Pancreas (tissue), 10 donors: ENCODE measurements around the gene PCGF3. TPM values are rescaled to one million over a fixed set of nuclear protein-coding genes. Genes with fewer than 3 reads are reported as not detected.

Experiments used
- ATAC-seq, 4 donors: fragments of 200-7000 bp; cut with Tn5 transposase; one replicate each; pipeline versions ENCODE4 v1.8.0 to v1.9.1; 2020; ENCODE audit warnings: mild to moderate bottlenecking in 4 of 4, moderate library complexity in 4 of 4
- DNase-seq, 6 donors: peaks; one replicate each; pipeline ENCODE4 v3.0.0-alpha.2; 2020
- FAIRE-seq: peaks from 2 replicates; lab custom pipeline; 2012; peaks lifted over from hg19 to GRCh38; lab: Jason Lieb, UNC
- H3K27ac ChIP-seq, 4 donors: fragments of 200-600 bp; sonication (generic); 1 replicate in 3 of 4; 2 replicates in 1 of 4; pipeline versions ENCODE4 v1.5.0 to v1.8.0; 2020
- H3K27me3 ChIP-seq, 4 donors: fragments of 200-600 bp; one replicate each; pipeline ENCODE4 v1.8.0; 2021
- H3K36me3 ChIP-seq, 3 donors: fragments of 200-600 bp; sonication (generic) in 1 of 3; one replicate each; pipeline versions ENCODE4 v1.5.0 to v1.8.0; 2020 to 2021
- H3K4me1 ChIP-seq, 3 donors: fragments of 200-600 bp; one replicate each; pipeline ENCODE4 v1.8.0; 2021
- H3K4me3 ChIP-seq, 4 donors: fragments of 200-600 bp; sonication (generic) in 2 of 4; one replicate each; pipeline versions ENCODE4 v1.5.0 to v1.8.0; 2020 to 2021
- H3K9me3 ChIP-seq, 4 donors: fragments of 200-600 bp; one replicate each; pipeline ENCODE4 v1.8.0; 2021
- CTCF ChIP-seq, 4 donors: fragments of 200-600 bp; sonication (generic) in 3 of 4; IDR thresholded peaks; one replicate each; pipeline versions ENCODE4 v1.5.0 to v1.8.0; 2021; ENCODE audit warnings: antibody characterized with exemption in 4 of 4
- WGBS, 2 donors: extraction: QIAGEN DNeasy Blood & Tissue Kit; methylation state at CpG; one replicate each; pipeline ENCODE4 v1.1.7; 2013; 5-methylcytosine and 5-hydroxymethylcytosine counted together
- intact Hi-C, 3 donors: fragments of 100-400 bp; cut with DNase I; formaldehyde crosslinking; loops; one replicate each; pipeline versions ENCODE4 v1.11.1 to v1.14.2; 2022
- polyA plus RNA-seq, 2 donors: library from polyadenylated mRNA; stranded (reverse); fragments of 200-250 nt; gene quantifications; one replicate each; pipeline ENCODE4 v1.2.3, GENCODE V29; 2013
- total RNA-seq, 6 donors: library from RNA; stranded (reverse); fragmentation: NEBNext Ultra II Directional in 4 of 6; extraction: Animal tissue kit (Norgen Biotek cat#: 25700) in 4 of 6; gene quantifications; one replicate each; pipeline versions ENCODE4 v1.2.1 to v1.2.4, GENCODE V29; 2021 to 2023
- donor health status: healthy with polysubstance abuse.
- donor health status: DM: no; HTN: no; CAD: no; lungs with moderate emphysema.
- donor health status: DM: no; HTN: no; CAD: no.
- donor health status: control.
- donor health status: control.
- donor health status: Bipolar disorder and iron deficiency.
- donor health status: DM: yes; HTN: yes; CAD: no.
- donor health status: DM: no; HTN: no; CAD: no.
- donor health status: DM: no; HTN: no; CAD: no.
- donor health status: DM: yes; HTN: yes; CAD: no.

Gene PCGF3
- total and polyA plus RNA-seq, 8 donors: 12.3 to 66.8 (median 17.7) TPM

GRCh38 chr4:712916-713632 is 7.4 kb downstream of the PCGF3 start:
- no peak for TF ChIP-seq CTCF (IDR thresholded peaks at IDR 0.05)
- Histone ChIP-seq H3K27ac (no peak overlapping the region), H3K4me3 (no peak overlapping the region), H3K27me3 (no peaks in the 10 kb centered on the region), H3K4me1 (peaks cover 0 to 5% (median 0%) of the 10 kb centered on the region in 3 donors), H3K9me3 (no peaks in the 10 kb centered on the region), H3K36me3 (no peaks in the 10 kb centered on the region)
- FAIRE-seq: no peak
- peak in 1 of 6 donors; percentile 53 for DNase-seq
- ATAC-seq: no peak
- intact Hi-C loops: no loop called here
- 90 to 95% methylated on average over 9 of the region's 9 CpGs for WGBS, 2 donors

GRCh38 chr4:714087-714486 is 8.5 kb downstream of the PCGF3 start:
- Histone ChIP-seq H3K4me1 (no peaks in the 10 kb centered on the region), H3K27ac (no peak overlapping the region), H3K36me3 (no peaks in the 10 kb centered on the region), H3K9me3 (no peaks in the 10 kb centered on the region), H3K4me3 (no peak overlapping the region), H3K27me3 (no peaks in the 10 kb centered on the region)
- DNase-seq (peak in 1 of 6 donors; percentile 31), FAIRE-seq (no peak), ATAC-seq (peak in 1 of 4 donors; percentile 11)
- intact Hi-C loops: no loop called here
- WGBS, 2 donors: 92 to 98% methylated on average over 18 of the region's 18 CpGs
- no peak for TF ChIP-seq CTCF (IDR thresholded peaks at IDR 0.05)

- ATAC-seq: peak in 1 of 4 donors; percentile 21
These were observed 12.1 kb downstream of the PCGF3 start for GRCh38 chr4:717601-718320.

GRCh38 chr4:718460-718859 is 12.8 kb downstream of the PCGF3 start:
- DNase-seq: peak in 2 of 6 donors; percentile 11 to 51
- intact Hi-C loops: no loop called here
- ATAC-seq: no peak
- Histone ChIP-seq H3K9me3 (no peaks in the 10 kb centered on the region), H3K27me3 (no peaks in the 10 kb centered on the region), H3K27ac (no peak overlapping the region), H3K4me1 (no peaks in the 10 kb centered on the region), H3K36me3 (peaks cover 0 to 3% (median 3%) of the 10 kb centered on the region in 3 donors), H3K4me3 (no peak overlapping the region)
- no peak for TF ChIP-seq CTCF (IDR thresholded peaks at IDR 0.05)
- WGBS, 2 donors: 89 to 93% methylated on average over 8 of the region's 8 CpGs
- FAIRE-seq: no peak

More at GRCh38 chr4:717601-718320, 12.1 kb downstream of the PCGF3 start:
- intact Hi-C loops: no loop called here
- FAIRE-seq (no peak), DNase-seq (peak in 2 of 6 donors; percentile 17 to 53)
- H3K4me1 ChIP-seq: no peaks in the 10 kb centered on the region
- 90 to 92% methylated on average over 32 to 34 of the region's 34 CpGs for WGBS, 2 donors
- no peaks in the 10 kb centered on the region for H3K27me3 ChIP-seq
- no peak overlapping the region for H3K4me3 ChIP-seq
- H3K27ac ChIP-seq: no peak overlapping the region
- peaks cover 0 to 3% (median 0%) of the 10 kb centered on the region in 3 donors for H3K36me3 ChIP-seq
- no peaks in the 10 kb centered on the region for H3K9me3 ChIP-seq
- TF ChIP-seq CTCF (IDR thresholded peaks at IDR 0.05): no peak
